ENCODE results near the gene RASGEF1C.

The RASGEF1C gene

GRCh38 chr5:180081481-180081880, 127.5 kb downstream of the RASGEF1C start:
- no peak for DNase-seq (ENCODE audit: low spot score)

- DNase-seq (ENCODE audit: low spot score) = no peak
These were observed 128.3 kb downstream of the RASGEF1C start for GRCh38 chr5:180080486-180081280.

GRCh38 chr5:180079702-180080466, 129.1 kb downstream of the RASGEF1C start:
- no peak for DNase-seq (ENCODE audit: low spot score)

- no peak for DNase-seq (ENCODE audit: low spot score)
These were observed 130.7 kb downstream of the RASGEF1C start for GRCh38 chr5:180078348-180078747.

GRCh38 chr5:180077594-180078284, 131.3 kb downstream of the RASGEF1C start:
- no peak for DNase-seq (ENCODE audit: low spot score)

- DNase-seq (ENCODE audit: low spot score) = no peak
These were observed 133.3 kb downstream of the RASGEF1C start for GRCh38 chr5:180075703-180076102.

- DNase-seq (ENCODE audit: low spot score) = no peak
These were observed 134.5 kb downstream of the RASGEF1C start for GRCh38 chr5:180074462-180074861.

- no peak for DNase-seq (ENCODE audit: low spot score)
These were observed 136.5 kb downstream of the RASGEF1C start for GRCh38 chr5:180072556-180072955.

GRCh38 chr5:180072256-180072548, 136.8 kb downstream of the RASGEF1C start:
- DNase-seq (ENCODE audit: low spot score) = no peak

- peak; percentile 92 for DNase-seq (ENCODE audit: low spot score)
These were observed 137.3 kb downstream of the RASGEF1C start, which contains the start of gene RNF130 for GRCh38 chr5:180071531-180072255. Gene RNF130 (minus strand): TSS chr5:180071759. CDS start chr5:180071702, 57 bp downstream.

GRCh38 chr5:180070756-180071530, 138.1 kb downstream of the RASGEF1C start:
- DNase-seq (ENCODE audit: low spot score) = peak; percentile 64

- DNase-seq (ENCODE audit: low spot score) = no peak
These were observed 139.3 kb downstream of the RASGEF1C start for GRCh38 chr5:180069589-180070247.

- no peak for DNase-seq (ENCODE audit: low spot score)
These were observed 140.4 kb downstream of the RASGEF1C start for GRCh38 chr5:180068519-180069090.

GRCh38 chr5:180067986-180068385, 141.0 kb downstream of the RASGEF1C start:
- DNase-seq (ENCODE audit: low spot score) = no peak

GRCh38 chr5:180060192-180060591, 148.8 kb downstream of the RASGEF1C start:
- no peak for DNase-seq (ENCODE audit: low spot score)

- DNase-seq (ENCODE audit: low spot score) = no peak
These were observed 149.7 kb downstream of the RASGEF1C start for GRCh38 chr5:180059326-180059725.

- DNase-seq (ENCODE audit: low spot score) = no peak
These were observed 152.9 kb downstream of the RASGEF1C start for GRCh38 chr5:180056153-180056552.

- DNase-seq (ENCODE audit: low spot score) = no peak
These were observed 154.8 kb downstream of the RASGEF1C start for GRCh38 chr5:180054226-180054625.

GRCh38 chr5:180053061-180053602, 155.9 kb downstream of the RASGEF1C start:
- DNase-seq (ENCODE audit: low spot score) = no peak

- no peak for DNase-seq (ENCODE audit: low spot score)
These were observed 156.7 kb downstream of the RASGEF1C start for GRCh38 chr5:180052211-180052818.
